ENCODE measurements around the gene GOLPH3. TPM values are rescaled to one million over a fixed set of nuclear protein-coding genes. Genes with fewer than 3 reads are reported as not detected.
"Not testable (repeated sequence)": the region's sequence is repeated elsewhere in the genome, so short reads cannot be mapped to it uniquely, and the experiment has no call there.

GOLPH3 gene
- total RNA-seq, 1 donor: 44.2 TPM

- Histone ChIP-seq H3K4me1 (ENCODE audit: insufficient read depth, low read length) (no peaks in the 10 kb centered on the region), H3K27me3 (ENCODE audit: insufficient read depth, low read length) (no peaks in the 10 kb centered on the region), H3K9me3 (ENCODE audit: low read depth, low read length) (no peaks in the 10 kb centered on the region), H3K4me3 (ENCODE audit: low read length) (no peak overlapping the region)
These were observed 85.9 kb downstream of the GOLPH3 start for GRCh38 chr5:32088214-32088613.

GRCh38 chr5:32087086-32088082, 86.7 kb downstream of the GOLPH3 start:
- no peaks in the 10 kb centered on the region for H3K4me1 ChIP-seq (ENCODE audit: insufficient read depth, low read length)
- H3K4me3 ChIP-seq (ENCODE audit: low read length): no peak overlapping the region
- H3K9me3 ChIP-seq (ENCODE audit: low read depth, low read length): no peaks in the 10 kb centered on the region
- H3K27me3 ChIP-seq (ENCODE audit: insufficient read depth, low read length): no peaks in the 10 kb centered on the region

GRCh38 chr5:32083981-32084430, 90.1 kb downstream of the GOLPH3 start:
- Histone ChIP-seq H3K4me3 (ENCODE audit: low read length) (no peak overlapping the region), H3K27me3 (ENCODE audit: insufficient read depth, low read length) (no peaks in the 10 kb centered on the region), H3K4me1 (ENCODE audit: insufficient read depth, low read length) (no peaks in the 10 kb centered on the region), H3K9me3 (ENCODE audit: low read depth, low read length) (no peaks in the 10 kb centered on the region)

- H3K27me3 ChIP-seq (ENCODE audit: insufficient read depth, low read length): no peaks in the 10 kb centered on the region
- H3K4me3 ChIP-seq (ENCODE audit: low read length): no peak overlapping the region
These were observed 91.4 kb downstream of the GOLPH3 start for GRCh38 chr5:32082701-32083100.

GRCh38 chr5:32080565-32080964, 93.6 kb downstream of the GOLPH3 start:
- not testable (repeated sequence) for H3K4me1 ChIP-seq (ENCODE audit: insufficient read depth, low read length); H3K9me3 ChIP-seq (ENCODE audit: low read depth, low read length); H3K4me3 ChIP-seq (ENCODE audit: low read length); H3K27me3 ChIP-seq (ENCODE audit: insufficient read depth, low read length)

More at GRCh38 chr5:32082701-32083100, 91.4 kb downstream of the GOLPH3 start:
- Histone ChIP-seq H3K9me3 (ENCODE audit: low read depth, low read length) (no peaks in the 10 kb centered on the region), H3K4me1 (ENCODE audit: insufficient read depth, low read length) (no peaks in the 10 kb centered on the region)

- not testable (repeated sequence) for H3K27me3 ChIP-seq (ENCODE audit: insufficient read depth, low read length); H3K4me3 ChIP-seq (ENCODE audit: low read length); H3K4me1 ChIP-seq (ENCODE audit: insufficient read depth, low read length); H3K9me3 ChIP-seq (ENCODE audit: low read depth, low read length)
These were observed 95.3 kb downstream of the GOLPH3 start for GRCh38 chr5:32078855-32079254.

- H3K4me3 ChIP-seq (ENCODE audit: low read length): no peak overlapping the region
- H3K4me1 ChIP-seq (ENCODE audit: insufficient read depth, low read length): no peaks in the 10 kb centered on the region
- H3K9me3 ChIP-seq (ENCODE audit: low read depth, low read length): no peaks in the 10 kb centered on the region
- no peaks in the 10 kb centered on the region for H3K27me3 ChIP-seq (ENCODE audit: insufficient read depth, low read length)
These were observed 97.1 kb downstream of the GOLPH3 start for GRCh38 chr5:32076699-32077695.

Other genes with a start within 250 kb of the GOLPH3 start
- 31.1 TPM for gene MTMR12, start 138.6 kb upstream of the GOLPH3 start, total RNA-seq

Measured in mononuclear cell (primary cell).